ENCODE results near the gene CFL1.

GRCh38 chr11:65870307-65870658 lies 12.3 kb upstream of the CFL1 start:
- TF ChIP-seq, protein P1, sequence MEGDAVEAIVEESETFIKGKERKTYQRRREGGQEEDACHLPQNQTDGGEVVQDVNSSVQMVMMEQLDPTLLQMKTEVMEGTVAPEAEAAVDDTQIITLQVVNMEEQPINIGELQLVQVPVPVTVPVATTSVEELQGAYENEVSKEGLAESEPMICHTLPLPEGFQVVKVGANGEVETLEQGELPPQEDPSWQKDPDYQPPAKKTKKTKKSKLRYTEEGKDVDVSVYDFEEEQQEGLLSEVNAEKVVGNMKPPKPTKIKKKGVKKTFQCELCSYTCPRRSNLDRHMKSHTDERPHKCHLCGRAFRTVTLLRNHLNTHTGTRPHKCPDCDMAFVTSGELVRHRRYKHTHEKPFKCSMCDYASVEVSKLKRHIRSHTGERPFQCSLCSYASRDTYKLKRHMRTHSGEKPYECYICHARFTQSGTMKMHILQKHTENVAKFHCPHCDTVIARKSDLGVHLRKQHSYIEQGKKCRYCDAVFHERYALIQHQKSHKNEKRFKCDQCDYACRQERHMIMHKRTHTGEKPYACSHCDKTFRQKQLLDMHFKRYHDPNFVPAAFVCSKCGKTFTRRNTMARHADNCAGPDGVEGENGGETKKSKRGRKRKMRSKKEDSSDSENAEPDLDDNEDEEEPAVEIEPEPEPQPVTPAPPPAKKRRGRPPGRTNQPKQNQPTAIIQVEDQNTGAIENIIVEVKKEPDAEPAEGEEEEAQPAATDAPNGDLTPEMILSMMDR (IDR thresholded peaks at IDR 0.05), result no peak
- TF ChIP-seq POLR2A (IDR thresholded peaks at IDR 0.05), result no peak
